ENCODE measurements around the gene MLST8.

Gene MLST8

GRCh38 chr16:2173366-2173765, 31.9 kb upstream of the MLST8 start:
- DNase-seq (ENCODE audit: low spot score): no peak

- DNase-seq (ENCODE audit: low spot score): no peak
Measured at GRCh38 chr16:2173916-2174315, 31.3 kb upstream of the MLST8 start.

GRCh38 chr16:2174396-2175131, 30.7 kb upstream of the MLST8 start:
- no peak for DNase-seq (ENCODE audit: low spot score)

- no peak for DNase-seq (ENCODE audit: low spot score)
Measured at GRCh38 chr16:2175454-2175853, 29.8 kb upstream of the MLST8 start.

GRCh38 chr16:2176047-2176446, 29.2 kb upstream of the MLST8 start:
- no peak for DNase-seq (ENCODE audit: low spot score)

- no peak for DNase-seq (ENCODE audit: low spot score)
Measured at GRCh38 chr16:2177101-2177500, 28.2 kb upstream of the MLST8 start.

- DNase-seq (ENCODE audit: low spot score): no peak
Measured at GRCh38 chr16:2177561-2177960, 27.7 kb upstream of the MLST8 start.

- DNase-seq (ENCODE audit: low spot score): no peak
Measured at GRCh38 chr16:2178321-2179106, 26.7 kb upstream of the MLST8 start.

- no peak for DNase-seq (ENCODE audit: low spot score)
Measured at GRCh38 chr16:2179107-2179501, 26.1 kb upstream of the MLST8 start.

- DNase-seq (ENCODE audit: low spot score): no peak
Measured at GRCh38 chr16:2179576-2179975, 25.7 kb upstream of the MLST8 start.

- no peak for DNase-seq (ENCODE audit: low spot score)
Measured at GRCh38 chr16:2180461-2180860, 24.8 kb upstream of the MLST8 start.

GRCh38 chr16:2180962-2181923, 24.0 kb upstream of the MLST8 start:
- DNase-seq (ENCODE audit: low spot score): no peak

- no peak for DNase-seq (ENCODE audit: low spot score)
Measured at GRCh38 chr16:2181952-2182351, 23.3 kb upstream of the MLST8 start.

GRCh38 chr16:2183671-2184070, 21.6 kb upstream of the MLST8 start:
- no peak for DNase-seq (ENCODE audit: low spot score)

GRCh38 chr16:2184346-2184745, 20.9 kb upstream of the MLST8 start:
- no peak for DNase-seq (ENCODE audit: low spot score)

GRCh38 chr16:2184962-2185361, 20.3 kb upstream of the MLST8 start:
- no peak for DNase-seq (ENCODE audit: low spot score)

GRCh38 chr16:2186064-2186463, 19.2 kb upstream of the MLST8 start:
- DNase-seq (ENCODE audit: low spot score): no peak

GRCh38 chr16:2186505-2186904, 18.7 kb upstream of the MLST8 start:
- no peak for DNase-seq (ENCODE audit: low spot score)

GRCh38 chr16:2187212-2187611, 18.0 kb upstream of the MLST8 start:
- no peak for DNase-seq (ENCODE audit: low spot score)

GRCh38 chr16:2188395-2188794, 16.9 kb upstream of the MLST8 start:
- no peak for DNase-seq (ENCODE audit: low spot score)

GRCh38 chr16:2189252-2189893, 15.9 kb upstream of the MLST8 start:
- DNase-seq (ENCODE audit: low spot score): no peak
